ENCODE results near the gene GOLGA8N.
"Not testable (repeated sequence)": the region's sequence is repeated elsewhere in the genome, so short reads cannot be mapped to it uniquely, and the experiment has no call there.

The GOLGA8N gene

GRCh38 chr15:32593151-32593550, at the start of gene GOLGA8N:
GOLGA8N (plus strand) TSS chr15:32593456.
- not testable (repeated sequence) for DNase-seq (ENCODE audit: low read depth)

- DNase-seq (ENCODE audit: low read depth): not testable (repeated sequence)
These were observed 49.8 kb upstream of the GOLGA8N start for GRCh38 chr15:32543456-32543855.

GRCh38 chr15:32545129-32545528, 48.1 kb upstream of the GOLGA8N start:
- not testable (repeated sequence) for DNase-seq (ENCODE audit: low read depth)

GRCh38 chr15:32554587-32554986, 38.7 kb upstream of the GOLGA8N start:
- not testable (repeated sequence) for DNase-seq (ENCODE audit: low read depth)

GRCh38 chr15:32562198-32562597, 31.1 kb upstream of the GOLGA8N start:
- DNase-seq (ENCODE audit: low read depth): not testable (repeated sequence)

- not testable (repeated sequence) for DNase-seq (ENCODE audit: low read depth)
These were observed 24.3 kb upstream of the GOLGA8N start for GRCh38 chr15:32568988-32569387.

- DNase-seq (ENCODE audit: low read depth): not testable (repeated sequence)
These were observed 14.8 kb upstream of the GOLGA8N start for GRCh38 chr15:32578482-32578881.

- DNase-seq (ENCODE audit: low read depth): not testable (repeated sequence)
These were observed 7.4 kb upstream of the GOLGA8N start for GRCh38 chr15:32585844-32586243.

- DNase-seq (ENCODE audit: low read depth): not testable (repeated sequence)
These were observed 16.3 kb downstream of the GOLGA8N start for GRCh38 chr15:32609518-32609917.

GRCh38 chr15:32610719-32611118, 17.5 kb downstream of the GOLGA8N start:
- DNase-seq (ENCODE audit: low read depth): peak; percentile 9

- DNase-seq (ENCODE audit: low read depth): not testable (repeated sequence)
These were observed 21.4 kb downstream of the GOLGA8N start for GRCh38 chr15:32614712-32615050.

GRCh38 chr15:32615051-32615870, 22.0 kb downstream of the GOLGA8N start, which contains the start of gene ARHGAP11A:
ARHGAP11A (plus strand) TSS chr15:32615504; CDS start chr15:32616212, 708 bp downstream.
- peak; percentile 77 for DNase-seq (ENCODE audit: low read depth)

- DNase-seq (ENCODE audit: low read depth): not testable (repeated sequence)
These were observed 22.7 kb downstream of the GOLGA8N start for GRCh38 chr15:32615871-32616426.

- DNase-seq (ENCODE audit: low read depth): no peak
These were observed 43.2 kb downstream of the GOLGA8N start for GRCh38 chr15:32636410-32636809.

- DNase-seq (ENCODE audit: low read depth): no peak
These were observed 43.8 kb downstream of the GOLGA8N start for GRCh38 chr15:32636908-32637567.

GRCh38 chr15:32637704-32638103, 44.4 kb downstream of the GOLGA8N start:
- DNase-seq (ENCODE audit: low read depth): no peak

GRCh38 chr15:32641517-32642059, 48.3 kb downstream of the GOLGA8N start, which contains the start of gene SCG5:
SCG5 (plus strand) TSS chr15:32641710; CDS start chr15:32643593, 1,883 bp downstream.
- no peak for DNase-seq (ENCODE audit: low read depth)

- DNase-seq (ENCODE audit: low read depth): no peak
These were observed 49.6 kb downstream of the GOLGA8N start for GRCh38 chr15:32642667-32643435.

GRCh38 chr15:32643907-32644445, 50.7 kb downstream of the GOLGA8N start:
- no peak for DNase-seq (ENCODE audit: low read depth)

GRCh38 chr15:32646291-32646690, 53.0 kb downstream of the GOLGA8N start:
- DNase-seq (ENCODE audit: low read depth): no peak

GRCh38 chr15:32649342-32649741, 56.1 kb downstream of the GOLGA8N start:
- DNase-seq (ENCODE audit: low read depth): no peak

Measured in GM04504 (cell line).